ENCODE measurements around the gene ADM2.

The ADM2 gene

GRCh38 chr22:50533856-50534711, 52.7 kb downstream of the ADM2 start:
- peak in 1 of 56 donors; percentile 15 for DNase-seq

DNA sequence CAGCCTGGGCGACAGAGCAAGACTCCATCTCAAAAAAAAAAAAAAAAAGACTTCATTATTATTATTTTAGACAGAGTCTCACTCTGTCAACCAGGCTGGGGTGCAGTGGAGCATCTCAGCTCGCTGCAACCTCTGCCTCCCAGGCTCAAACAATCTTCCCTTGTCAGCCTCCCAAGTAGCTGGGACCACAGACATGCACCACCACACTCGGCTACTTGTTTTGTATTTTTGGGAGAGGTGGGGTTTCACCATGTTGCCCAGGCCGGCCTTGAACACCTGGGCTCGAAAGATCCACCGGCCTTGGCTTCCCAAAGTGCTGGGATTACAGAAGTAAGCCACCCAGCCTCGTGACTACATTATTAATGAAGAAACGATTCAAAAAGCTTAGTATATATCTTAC, 53.8 kb downstream of the ADM2 start:
- DNase-seq: no peak

All from amygdala (tissue), 56 donors.